GM19372 (cell line): ENCODE data around the gene OR2V1.
"Not testable (repeated sequence)": the region's sequence is repeated elsewhere in the genome, so short reads cannot be mapped to it uniquely, and the experiment has no call there.

Experiments used
- ATAC-seq: cut with Tn5 transposase; IDR thresholded peaks from one replicate; pipeline ENCODE4 v1.9.1; 2021; ENCODE audit warnings: mild to moderate bottlenecking, low read depth, moderate library complexity; ENCODE audit not compliant: unreplicated experiment

OR2V1 gene

DNA sequence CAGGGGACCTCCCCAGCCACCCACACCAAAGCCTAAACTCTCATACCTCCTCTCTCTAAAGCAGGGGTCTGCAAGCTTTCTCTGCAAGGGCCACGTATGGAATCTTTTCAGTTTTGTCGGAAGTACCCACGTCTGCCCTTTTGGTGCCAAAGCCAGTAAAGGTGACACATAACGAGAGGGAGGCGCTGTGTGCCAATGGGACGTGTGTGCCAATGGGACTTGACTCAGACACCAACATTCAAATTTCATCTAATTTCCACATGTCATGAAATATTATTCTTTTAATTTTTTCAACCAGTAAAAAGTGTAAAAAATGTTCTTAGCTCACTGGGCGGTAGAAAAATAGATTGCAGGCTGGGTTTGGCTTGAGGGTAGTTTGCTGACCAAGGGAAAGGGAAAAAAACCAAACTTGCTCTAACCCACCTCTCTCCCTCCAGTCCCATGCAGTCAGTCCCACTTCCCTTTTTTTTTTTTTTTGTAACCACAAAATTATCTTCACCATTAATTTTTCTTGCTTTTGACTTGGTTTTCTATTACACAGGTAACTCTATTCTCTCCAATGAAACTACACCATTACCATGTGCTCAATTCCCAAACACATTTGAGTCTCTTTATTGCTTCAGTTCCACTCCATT, 25.5 kb downstream of the OR2V1 start:
- no peak for ATAC-seq

DNA sequence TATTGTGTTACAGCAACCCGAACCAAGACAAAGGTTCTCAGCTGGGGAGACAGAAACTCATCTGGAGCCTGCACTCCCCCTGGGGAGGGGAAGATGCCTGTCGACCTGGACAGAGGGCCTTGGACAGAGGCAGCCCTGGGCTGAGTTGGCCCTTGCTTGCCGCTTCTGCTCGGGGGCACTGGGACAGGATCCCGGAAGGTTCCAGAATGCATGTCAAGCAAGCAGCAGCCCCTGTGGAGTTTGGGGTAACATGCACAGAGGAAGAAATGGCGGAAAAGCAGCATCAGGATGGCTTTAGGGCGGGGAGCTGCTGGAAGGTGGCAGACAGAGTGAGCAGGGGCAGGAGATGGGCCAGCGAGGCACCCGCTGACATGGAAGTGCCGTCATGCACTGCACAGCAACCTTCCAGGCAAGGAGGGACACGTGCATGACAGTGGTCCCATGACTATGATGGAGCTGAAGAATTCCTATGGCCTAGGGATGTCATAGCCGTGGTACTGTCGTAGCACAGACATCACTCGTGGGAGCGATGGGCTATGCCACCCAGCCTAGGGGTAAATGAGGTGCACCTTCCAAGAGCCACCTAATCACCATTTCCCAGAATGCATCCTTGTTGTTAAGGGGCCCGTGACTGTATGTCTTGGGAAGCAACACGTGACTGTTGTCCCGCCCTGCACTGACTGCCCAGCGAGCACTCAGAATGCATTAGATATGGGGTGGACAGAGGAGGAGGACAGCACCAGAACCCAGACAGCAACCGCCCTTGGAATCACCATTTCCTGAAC, 26.2 kb downstream of the OR2V1 start:
- not testable (repeated sequence) for ATAC-seq

DNA sequence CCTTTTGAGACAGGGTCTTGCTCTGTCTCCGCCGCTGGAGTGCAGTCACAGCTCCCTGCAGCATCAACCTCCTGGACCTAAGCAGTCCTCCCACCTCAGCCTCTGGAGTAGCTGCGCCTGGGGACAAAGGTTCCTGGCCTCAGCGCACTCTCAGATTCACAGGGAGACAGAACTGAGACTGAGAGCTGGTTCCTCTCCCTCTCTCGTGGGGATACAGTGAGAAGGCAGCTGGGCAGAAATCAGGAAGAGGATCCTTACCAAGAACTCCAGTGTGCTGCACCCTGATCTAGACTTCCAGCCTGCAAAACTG, 26.8 kb downstream of the OR2V1 start:
- ATAC-seq: not testable (repeated sequence)

DNA sequence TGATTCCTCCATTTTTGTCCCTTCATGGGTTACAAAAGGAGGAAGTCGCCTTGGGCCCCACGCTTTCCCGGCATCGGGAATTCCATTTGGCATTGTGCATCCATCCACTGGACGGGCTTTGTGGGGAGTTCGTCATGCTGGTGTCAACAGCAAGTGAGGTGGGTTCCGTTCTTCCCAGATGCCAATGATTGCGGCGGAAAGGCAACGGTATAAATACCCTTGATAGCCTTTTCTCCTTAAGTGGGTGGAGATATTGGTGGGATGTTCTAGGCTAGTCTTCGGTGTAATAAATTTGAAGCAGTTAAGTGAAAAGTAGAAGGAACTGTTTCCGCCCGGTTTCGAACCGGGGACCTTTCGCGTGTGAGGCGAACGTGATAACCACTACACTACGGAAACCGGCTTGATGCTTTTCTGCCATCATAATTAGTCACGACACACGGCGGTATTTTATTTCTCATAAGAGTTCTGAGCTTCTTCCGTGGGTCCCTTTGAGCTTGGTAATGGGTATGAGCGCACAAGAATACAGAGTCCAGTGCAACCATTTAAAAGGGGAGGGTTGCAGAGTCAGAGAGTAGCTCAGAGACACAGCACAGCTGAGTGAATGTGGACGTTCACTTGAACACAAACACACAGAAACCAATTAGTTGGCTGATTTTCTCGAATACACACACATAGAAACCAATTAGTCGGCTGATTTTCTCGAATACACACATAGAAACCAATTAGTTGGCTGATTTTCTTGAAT, 28.9 kb downstream of the OR2V1 start:
- not testable (repeated sequence) for ATAC-seq

DNA sequence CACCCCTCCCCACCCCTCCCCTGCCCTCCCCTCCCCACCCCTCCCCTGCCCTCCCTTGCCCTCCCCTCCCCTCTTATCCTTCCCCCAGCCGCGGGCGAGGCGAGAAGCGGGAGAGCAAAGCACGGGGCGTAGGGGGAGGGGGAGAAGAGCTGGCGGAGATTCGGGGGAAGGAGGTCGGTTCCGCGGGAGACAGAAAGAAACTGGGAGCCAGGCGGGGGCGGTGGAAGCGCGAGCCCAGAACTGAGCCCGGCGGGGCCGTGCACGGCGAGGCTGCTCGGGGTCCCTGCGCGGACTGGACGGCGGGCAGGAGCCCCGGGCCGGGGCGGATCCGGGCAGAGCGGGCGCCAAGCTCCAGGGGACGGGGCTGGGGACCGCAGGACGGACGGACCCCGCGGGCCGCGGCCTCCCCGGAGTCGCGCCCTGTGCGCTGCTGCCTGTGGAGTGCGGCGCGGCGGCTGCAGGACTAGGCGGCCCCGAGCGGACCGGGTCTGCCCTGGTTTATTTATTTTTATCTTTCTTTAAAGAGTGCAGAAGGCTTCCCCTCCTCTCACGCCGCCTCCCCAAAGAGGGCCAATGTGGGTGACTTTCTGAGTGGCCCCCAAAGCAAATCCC, 29.8 kb downstream of the OR2V1 start:
- ATAC-seq: not testable (repeated sequence)

DNA sequence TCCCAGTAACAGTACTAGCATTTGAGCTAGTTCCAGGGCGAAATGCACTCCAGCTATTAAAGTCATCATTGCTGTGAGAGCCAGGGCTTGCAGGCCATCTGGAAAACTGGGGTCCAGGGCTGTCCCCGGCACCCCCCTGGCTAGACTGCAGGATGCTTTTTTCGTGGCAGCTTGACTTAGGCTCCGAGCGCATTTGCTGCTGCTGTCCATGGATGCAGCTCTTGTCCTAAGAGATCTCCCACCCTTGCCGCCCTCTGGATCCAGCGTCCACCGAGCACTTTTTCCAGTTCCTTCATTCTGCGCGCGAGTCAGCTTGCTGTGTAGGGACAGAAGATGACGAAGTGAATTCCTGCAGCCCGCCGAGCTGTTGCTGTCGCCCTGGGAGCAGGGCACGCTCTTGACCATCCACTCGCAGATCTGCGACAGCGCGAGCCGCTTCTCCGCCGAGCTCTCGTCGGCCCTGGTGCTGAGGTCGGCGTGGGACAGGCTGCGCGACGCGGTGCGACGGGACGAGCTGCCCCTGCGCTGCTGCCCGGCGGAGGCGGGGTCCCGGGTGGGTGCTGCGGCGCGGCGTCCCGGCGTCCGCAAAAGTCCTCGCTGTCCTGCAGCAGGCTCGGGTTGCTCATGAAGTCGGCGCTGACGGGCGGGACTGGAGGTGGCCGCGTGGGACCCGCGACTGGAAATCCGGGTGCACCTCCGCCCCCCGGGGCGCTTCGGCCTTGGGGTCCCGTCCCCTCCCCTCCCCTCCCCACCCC, 30.7 kb downstream of the OR2V1 start:
- no peak for ATAC-seq

DNA sequence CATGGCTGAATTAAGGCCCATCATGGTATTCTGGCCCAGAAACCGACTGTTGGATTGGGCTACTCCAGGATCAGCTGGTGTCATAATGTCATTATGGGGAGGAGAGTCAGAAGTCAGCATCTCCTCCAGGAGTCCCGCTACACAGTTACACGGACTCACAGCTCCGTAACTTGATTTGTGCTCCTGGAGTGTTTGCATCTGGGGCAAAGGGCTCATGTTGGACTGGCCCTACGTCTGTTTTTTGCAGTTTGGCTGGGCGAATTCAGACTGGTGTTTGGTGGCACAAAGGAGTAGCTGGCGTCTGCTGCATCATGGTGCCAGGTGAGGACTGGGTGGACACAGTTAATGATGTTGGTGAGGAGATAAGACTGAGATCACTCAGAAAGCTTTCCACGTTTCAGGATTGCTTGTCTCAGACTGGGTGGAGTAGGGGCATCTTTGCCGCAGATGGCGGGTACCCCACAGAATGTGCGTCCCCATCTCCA, 31.3 kb downstream of the OR2V1 start:
- ATAC-seq: no peak

DNA sequence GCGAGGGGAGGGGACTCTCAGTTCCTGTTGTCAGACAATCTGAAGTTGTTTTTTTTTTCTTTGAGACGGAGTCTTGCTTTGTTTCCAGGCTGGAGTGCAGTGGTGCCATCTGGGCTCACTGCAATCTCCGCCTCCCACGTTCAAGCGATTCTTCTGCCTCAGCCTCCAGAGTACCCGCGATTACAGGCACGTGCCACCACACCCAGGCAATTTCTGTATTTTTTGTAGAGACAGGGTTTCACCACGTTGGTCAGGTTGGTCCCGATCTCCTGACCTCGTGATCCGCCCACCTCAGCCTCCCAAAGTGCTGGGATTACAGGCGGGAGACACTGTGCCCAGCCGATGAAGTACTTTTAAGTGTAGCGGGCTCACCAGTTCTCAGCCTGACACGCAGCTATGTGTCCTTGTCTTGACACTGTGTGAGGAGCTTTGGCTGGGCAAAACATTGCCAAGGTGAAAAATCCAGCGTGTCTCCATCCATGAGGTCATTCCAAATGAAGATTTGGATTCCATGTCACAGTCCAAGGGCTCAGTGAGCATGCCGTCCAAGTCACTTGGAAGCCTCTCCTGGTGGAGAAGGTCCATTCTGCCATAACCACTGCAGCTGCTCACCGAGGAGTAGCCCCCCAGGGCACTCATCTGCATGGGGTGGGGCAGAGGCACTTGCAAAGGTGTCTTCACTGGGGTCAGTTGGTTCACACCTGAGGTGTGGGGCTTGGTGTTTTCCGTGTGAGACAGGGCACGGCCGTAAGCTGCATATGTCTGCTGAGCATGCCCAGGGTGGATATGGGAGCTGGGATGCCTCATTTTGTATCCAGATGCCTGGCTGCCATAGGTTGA, 32.0 kb downstream of the OR2V1 start:
- ATAC-seq: no peak

DNA sequence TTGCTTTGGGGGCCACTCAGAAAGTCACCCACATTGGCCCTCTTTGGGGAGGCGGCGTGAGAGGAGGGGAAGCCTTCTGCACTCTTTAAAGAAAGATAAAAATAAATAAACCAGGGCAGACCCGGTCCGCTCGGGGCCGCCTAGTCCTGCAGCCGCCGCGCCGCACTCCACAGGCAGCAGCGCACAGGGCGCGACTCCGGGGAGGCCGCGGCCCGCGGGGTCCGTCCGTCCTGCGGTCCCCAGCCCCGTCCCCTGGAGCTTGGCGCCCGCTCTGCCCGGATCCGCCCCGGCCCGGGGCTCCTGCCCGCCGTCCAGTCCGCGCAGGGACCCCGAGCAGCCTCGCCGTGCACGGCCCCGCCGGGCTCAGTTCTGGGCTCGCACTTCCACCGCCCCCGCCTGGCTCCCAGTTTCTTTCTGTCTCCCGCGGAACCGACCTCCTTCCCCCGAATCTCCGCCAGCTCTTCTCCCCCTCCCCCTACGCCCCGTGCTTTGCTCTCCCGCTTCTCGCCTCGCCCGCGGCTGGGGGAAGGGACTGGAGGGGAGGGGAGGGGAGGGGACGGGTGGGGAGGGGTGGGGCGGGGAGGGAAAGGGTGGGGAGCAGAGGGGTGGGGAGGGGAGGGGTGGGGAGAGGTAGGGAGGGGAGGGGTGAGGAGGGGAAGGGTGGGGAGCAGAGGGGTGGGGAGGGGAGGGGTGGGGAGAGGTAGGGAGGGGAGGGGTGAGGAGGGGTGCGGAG, 33.0 kb downstream of the OR2V1 start:
- not testable (repeated sequence) for ATAC-seq

DNA sequence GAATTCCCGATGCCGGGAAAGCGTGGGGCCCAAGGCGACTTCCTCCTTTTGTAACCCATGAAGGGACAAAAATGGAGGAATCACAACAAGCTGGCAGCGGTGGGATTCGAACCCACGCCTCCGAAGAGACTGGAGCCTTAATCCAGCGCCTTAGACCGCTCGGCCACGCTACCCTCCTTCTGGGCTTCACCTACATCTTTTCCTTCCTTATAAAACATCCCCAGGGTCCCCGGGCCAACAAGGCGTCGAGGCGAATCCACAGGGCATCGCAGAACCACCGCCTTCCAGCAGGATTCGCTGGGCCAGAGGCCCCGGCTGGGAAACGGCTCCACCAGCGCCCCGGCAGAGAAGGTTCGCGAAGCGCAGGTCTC, 33.6 kb downstream of the OR2V1 start:
- not testable (repeated sequence) for ATAC-seq

DNA sequence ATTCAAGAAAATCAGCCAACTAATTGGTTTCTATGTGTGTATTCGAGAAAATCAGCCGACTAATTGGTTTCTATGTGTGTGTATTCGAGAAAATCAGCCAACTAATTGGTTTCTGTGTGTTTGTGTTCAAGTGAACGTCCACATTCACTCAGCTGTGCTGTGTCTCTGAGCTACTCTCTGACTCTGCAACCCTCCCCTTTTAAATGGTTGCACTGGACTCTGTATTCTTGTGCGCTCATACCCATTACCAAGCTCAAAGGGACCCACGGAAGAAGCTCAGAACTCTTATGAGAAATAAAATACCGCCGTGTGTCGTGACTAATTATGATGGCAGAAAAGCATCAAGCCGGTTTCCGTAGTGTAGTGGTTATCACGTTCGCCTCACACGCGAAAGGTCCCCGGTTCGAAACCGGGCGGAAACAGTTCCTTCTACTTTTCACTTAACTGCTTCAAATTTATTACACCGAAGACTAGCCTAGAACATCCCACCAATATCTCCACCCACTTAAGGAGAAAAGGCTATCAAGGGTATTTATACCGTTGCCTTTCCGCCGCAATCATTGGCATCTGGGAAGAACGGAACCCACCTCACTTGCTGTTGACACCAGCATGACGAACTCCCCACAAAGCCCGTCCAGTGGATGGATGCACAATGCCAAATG, 34.1 kb downstream of the OR2V1 start:
- ATAC-seq: not testable (repeated sequence)

DNA sequence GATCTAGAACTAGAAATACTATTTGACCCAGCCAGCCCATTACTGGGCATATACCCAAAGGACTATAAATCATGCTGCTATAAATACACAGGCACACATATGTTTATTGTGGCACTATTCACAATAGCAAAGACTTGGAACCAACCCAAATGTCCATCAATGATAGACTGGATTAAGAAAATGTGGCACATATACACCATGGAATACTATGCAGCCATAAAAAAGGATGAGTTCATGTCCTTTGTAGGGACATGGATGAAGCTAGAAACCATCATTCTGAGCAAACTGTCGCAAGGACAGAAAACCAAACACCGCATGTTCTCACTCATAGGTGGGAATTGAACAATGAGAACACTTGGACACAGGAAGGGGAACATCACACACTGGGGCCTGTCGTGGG, 35.8 kb downstream of the OR2V1 start:
- not testable (repeated sequence) for ATAC-seq

DNA sequence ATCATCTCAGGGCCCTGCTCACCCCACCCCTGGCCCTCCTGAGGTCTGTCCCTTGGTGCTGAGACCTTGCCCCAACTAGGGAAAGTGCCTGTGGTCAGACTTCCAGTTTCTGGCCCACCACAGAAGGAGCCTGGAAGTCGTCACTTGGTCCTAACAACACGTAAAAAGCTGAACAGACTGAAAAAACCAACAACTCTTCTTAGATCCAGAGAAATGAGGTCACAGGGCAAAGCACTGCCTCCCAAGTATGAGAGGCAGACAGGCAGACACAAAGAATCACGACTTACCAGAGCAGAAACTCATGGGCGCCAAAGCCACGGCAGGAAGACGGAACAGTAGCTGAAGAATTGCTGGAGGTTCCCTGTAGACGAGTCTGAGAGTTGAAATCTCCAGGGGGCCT, 38.5 kb downstream of the OR2V1 start:
- no peak for ATAC-seq

DNA sequence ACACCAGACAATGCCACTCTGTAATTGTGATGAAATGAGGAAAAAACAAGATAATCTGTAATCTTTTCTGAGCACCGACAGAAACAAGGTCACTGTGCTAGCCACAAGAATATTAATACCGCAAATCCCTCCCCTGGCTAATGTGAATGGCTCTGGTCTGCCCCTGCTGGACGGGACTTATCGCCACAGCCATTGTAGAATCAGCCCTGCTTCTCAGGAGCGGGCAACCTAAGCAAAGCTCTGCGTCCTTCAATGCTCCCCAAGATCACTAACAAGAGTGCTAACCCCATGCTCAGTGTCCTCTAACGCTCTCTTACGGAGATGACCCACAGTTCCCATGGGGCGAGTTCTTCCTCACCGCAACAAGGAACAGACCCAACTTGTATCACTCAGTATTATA, 42.7 kb downstream of the OR2V1 start:
- no peak for ATAC-seq

DNA sequence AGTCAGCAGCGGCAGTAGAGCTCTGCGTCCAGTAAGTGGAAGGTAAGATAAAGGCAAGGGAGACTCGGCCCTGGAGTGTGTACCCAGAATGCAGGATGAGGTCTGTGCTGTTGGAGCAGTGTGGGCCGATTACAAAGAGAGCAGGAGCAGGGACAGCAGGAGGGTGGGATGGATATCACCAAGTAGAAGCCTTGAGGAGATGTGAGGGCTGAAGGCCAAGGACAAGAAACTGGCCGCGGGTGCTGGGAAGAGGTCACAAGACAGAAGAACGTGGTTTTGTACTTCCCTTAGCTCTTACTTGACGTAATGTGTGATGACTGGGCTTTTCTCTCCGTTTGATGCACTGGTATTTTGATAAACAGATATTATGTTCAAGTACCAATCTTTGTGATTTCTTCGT, 43.7 kb downstream of the OR2V1 start:
- no peak for ATAC-seq

DNA sequence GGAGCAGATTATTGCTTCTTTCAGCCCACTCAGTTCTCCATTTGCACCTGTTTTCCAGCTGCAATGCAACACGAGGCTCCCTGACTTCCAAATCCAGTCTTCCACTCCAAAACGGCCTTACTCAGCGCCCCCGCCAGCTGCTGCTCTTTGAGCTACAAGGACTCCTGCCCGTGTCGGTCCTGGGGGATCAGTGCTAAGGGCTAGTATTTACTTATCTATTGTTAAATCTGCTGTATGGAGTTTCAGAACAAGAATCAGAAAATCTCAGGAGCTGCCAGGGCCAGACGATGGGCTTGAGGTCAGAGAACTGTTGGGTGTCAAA, 44.1 kb downstream of the OR2V1 start:
- ATAC-seq: no peak

DNA sequence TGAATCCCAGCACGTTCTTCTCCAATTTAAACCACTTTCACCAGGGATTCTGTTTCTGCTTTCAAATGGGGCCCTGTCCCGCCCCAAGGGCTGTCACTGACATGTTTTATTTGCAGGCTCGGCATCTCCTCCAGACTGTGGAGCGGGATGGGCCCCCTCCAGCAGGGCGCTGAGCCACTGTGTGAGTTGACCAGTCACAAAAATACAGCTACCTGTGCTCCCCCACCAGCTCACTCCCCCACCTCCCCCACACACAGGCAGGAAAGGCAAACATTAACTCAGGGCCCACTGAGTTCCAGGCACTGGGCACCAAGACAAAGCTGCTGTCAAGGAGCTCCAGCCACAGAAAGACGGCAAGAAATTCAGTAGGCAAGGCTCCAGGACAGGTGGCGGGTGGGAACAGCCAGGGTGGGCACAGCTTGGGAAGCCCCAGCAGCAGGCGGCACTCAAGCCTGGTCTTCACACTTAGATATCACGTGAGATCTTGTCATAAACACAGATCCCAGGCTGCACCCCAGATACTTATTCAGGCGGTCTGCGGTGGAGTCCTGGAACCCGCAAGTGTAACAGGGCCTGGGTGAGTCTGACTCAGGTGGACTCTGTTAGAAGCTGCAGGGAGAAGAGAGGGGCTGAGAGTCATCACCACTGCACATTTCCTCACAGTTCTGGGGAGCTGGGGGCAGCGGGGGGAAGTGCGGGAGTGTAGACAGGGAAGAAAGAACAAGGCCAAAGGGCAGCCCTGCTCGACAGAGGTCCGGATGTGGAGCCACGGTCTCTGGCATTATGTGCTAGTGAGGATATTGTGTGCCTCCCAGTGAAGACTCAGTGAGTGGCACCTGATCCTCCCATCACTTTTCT, 44.7 kb downstream of the OR2V1 start:
- no peak for ATAC-seq
